ENCODE data around the gene CCDC57. TPM values are rescaled to one million over a fixed set of nuclear protein-coding genes. Genes with fewer than 3 reads are reported as not detected.

CCDC57 gene
- total RNA-seq, 2 donors from 2014 or later, result 19.4 to 58.1 TPM

DNA sequence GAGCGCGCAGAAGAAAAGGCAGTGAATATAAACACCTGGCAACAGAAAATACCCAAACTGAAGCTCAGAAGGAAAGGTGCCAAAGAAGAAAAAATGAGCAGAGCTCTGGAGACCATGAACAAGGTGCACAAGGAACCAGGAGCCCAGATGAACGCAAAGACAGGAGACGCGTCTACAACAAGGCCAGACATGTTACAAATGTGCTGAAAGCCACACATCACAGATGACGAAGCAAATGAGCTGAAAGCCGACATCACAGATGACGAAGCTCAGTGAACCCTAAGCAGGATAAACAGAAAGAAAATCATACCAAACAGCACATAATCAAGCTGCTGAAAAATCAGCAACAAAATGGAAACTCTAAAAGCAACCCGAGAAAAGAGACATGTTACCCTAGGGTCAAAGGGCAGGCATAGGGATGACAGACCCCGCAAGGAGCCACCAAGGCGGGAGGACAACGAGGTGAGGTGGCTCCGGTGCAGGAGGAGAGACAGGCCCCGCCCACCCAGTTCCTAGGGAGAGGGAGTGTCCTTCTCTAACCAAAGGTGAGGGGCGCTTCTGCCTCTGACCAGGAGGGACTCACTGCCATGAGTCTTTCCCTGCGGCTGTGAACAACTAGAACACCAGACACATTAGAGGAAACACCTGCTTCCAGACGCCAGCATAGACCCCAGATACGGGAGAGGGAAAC is 39.1 kb downstream of the CCDC57 start:
- ATAC-seq (ENCODE audit: insufficient number of reproducible peaks, low FRiP score, low read depth) (no peak), DNase-seq (ENCODE audit: low spot score) (no peak)
- Histone ChIP-seq H3K4me1 (ENCODE audit: control insufficient read depth in 1 of 2, low read depth in 2 of 2) (no peaks in the 10 kb centered on the region), H3K4me3 (no peak overlapping the region), H3K27me3 (replicated peaks; ENCODE audit: insufficient read depth) (no peaks in the 10 kb centered on the region), H3K9me3 (no peaks in the 10 kb centered on the region), H3K36me3 (peaks cover 15% of the 10 kb centered on the region), H3K27ac (no peak overlapping the region)
- TF ChIP-seq, protein P1, sequence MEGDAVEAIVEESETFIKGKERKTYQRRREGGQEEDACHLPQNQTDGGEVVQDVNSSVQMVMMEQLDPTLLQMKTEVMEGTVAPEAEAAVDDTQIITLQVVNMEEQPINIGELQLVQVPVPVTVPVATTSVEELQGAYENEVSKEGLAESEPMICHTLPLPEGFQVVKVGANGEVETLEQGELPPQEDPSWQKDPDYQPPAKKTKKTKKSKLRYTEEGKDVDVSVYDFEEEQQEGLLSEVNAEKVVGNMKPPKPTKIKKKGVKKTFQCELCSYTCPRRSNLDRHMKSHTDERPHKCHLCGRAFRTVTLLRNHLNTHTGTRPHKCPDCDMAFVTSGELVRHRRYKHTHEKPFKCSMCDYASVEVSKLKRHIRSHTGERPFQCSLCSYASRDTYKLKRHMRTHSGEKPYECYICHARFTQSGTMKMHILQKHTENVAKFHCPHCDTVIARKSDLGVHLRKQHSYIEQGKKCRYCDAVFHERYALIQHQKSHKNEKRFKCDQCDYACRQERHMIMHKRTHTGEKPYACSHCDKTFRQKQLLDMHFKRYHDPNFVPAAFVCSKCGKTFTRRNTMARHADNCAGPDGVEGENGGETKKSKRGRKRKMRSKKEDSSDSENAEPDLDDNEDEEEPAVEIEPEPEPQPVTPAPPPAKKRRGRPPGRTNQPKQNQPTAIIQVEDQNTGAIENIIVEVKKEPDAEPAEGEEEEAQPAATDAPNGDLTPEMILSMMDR (IDR thresholded peaks at IDR 0.05), result no peak

DNA sequence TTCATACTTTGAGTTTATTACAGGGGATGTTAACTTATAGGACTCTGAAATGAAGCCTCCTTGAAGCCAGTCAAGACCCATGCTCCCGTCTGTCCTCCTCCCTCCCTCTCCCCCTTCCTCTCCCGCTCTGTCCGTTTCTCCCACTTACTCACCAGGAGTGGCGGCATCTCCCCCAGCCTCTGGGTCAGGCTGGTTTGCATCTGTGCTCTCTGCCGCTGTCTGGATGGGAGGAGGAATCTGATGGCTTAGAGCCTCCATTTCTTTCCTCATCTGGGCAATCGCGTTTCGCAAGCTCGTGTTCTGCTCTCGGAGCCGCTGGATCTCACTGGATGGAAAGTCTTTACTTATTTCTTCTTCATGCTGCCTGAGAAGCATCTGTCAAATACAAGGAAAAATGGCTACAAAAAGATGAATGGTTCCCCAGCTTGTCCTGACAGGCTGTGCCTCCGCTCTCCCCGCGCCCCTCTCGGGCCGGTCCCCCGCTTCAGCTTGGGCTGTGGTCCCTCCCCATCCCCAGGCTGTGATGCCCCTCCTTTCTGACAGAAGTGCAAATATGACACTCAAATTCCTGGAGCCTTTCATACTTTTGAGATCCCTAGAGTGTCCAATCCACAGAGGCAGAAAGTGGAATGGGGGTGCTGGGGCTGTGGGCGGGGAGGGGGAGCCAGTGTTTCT is 40.0 kb downstream of the CCDC57 start:
- ATAC-seq (ENCODE audit: insufficient number of reproducible peaks, low FRiP score, low read depth) (no peak), DNase-seq (ENCODE audit: low spot score) (no peak)
- Histone ChIP-seq H3K4me3 (no peak overlapping the region), H3K27me3 (replicated peaks; ENCODE audit: insufficient read depth) (no peaks in the 10 kb centered on the region), H3K9me3 (no peaks in the 10 kb centered on the region), H3K27ac (no peak overlapping the region), H3K36me3 (peaks cover 15% of the 10 kb centered on the region), H3K4me1 (ENCODE audit: control insufficient read depth in 1 of 2, low read depth in 2 of 2) (no peaks in the 10 kb centered on the region)
- TF ChIP-seq, protein P1 (IDR thresholded peaks at IDR 0.05), result no peak

DNA sequence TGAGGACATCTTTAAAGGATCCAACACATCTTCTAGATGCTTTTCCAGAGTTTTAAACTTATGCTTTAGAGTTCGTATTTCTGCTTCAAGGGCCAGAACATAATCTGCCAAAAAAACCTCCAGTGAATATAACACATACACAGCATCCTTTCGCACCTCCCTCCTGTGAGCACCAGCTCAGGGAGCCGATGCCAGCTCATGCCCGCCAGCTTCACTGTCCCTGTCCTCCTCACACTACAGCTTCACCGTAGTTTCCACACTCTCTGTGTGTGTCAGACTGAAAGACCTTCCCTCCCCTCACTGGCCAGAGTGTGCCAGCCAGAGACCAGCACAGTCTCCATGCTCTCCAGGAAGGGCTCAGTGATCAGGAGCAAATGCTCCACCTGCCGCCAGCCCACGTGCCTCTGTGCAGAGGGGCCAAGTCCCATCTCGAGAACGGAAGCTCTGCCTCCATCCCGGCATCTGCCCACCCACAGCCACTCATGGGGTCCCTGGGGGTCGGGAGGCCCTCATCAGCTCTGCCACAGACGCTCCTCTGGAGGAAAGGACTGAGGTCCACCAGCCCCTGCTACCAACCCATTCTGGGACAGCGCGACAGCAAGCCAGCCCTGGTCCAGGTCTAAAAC is 40.8 kb downstream of the CCDC57 start:
- peaks cover 15% of the 10 kb centered on the region for H3K36me3 ChIP-seq
- TF ChIP-seq, protein P1 (IDR thresholded peaks at IDR 0.05), result no peak

DNA sequence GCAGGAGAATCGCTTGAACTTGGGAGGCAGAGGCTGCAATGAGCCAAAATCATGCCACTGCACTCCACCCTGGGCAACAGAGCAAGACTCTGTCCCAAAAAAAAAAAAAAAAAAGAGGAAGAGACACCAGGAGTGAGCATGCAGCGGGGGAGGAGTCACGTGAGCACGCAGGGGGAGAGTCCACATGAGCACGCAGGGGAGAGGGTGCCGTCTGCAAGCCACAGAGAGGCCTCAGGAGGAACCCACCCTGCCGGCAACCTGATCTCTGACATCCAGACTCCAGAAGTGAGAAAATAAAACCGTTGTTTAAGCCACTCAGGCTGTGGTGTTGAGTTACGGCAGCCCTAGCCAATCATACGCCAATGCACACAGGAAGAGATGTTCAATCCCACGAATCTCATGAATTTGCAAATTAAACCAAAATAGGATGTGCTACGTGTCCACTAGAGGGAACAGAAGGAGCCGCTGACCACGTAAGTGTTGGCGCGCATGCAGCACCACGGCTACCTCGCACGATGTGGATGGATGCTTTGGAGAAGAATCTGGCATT is 42.2 kb downstream of the CCDC57 start:
- no peak overlapping the region for H3K4me3 ChIP-seq
- no peak for DNase-seq (ENCODE audit: low spot score)
- H3K36me3 ChIP-seq, result peaks cover 15% of the 10 kb centered on the region
- H3K27ac ChIP-seq, result no peak overlapping the region
- H3K27me3 ChIP-seq (replicated peaks; ENCODE audit: insufficient read depth), result no peaks in the 10 kb centered on the region
- H3K9me3 ChIP-seq, result no peaks in the 10 kb centered on the region
- H3K4me1 ChIP-seq (ENCODE audit: control insufficient read depth in 1 of 2, low read depth in 2 of 2), result no peaks in the 10 kb centered on the region
- no peak for ATAC-seq (ENCODE audit: insufficient number of reproducible peaks, low FRiP score, low read depth)
- TF ChIP-seq, protein P1 (IDR thresholded peaks at IDR 0.05), result no peak

More for the DNA sequence above, 40.8 kb downstream of the CCDC57 start:
- H3K4me1 ChIP-seq (ENCODE audit: control insufficient read depth in 1 of 2, low read depth in 2 of 2), result no peaks in the 10 kb centered on the region
- DNase-seq (ENCODE audit: low spot score) (no peak), ATAC-seq (ENCODE audit: insufficient number of reproducible peaks, low FRiP score, low read depth) (no peak)
- no peak overlapping the region for H3K27ac ChIP-seq
- no peaks in the 10 kb centered on the region for H3K27me3 ChIP-seq (replicated peaks; ENCODE audit: insufficient read depth)
- H3K4me3 ChIP-seq, result no peak overlapping the region
- no peaks in the 10 kb centered on the region for H3K9me3 ChIP-seq

- Histone ChIP-seq H3K9me3 (no peaks in the 10 kb centered on the region), H3K4me1 (ENCODE audit: control insufficient read depth in 1 of 2, low read depth in 2 of 2) (no peaks in the 10 kb centered on the region), H3K27me3 (replicated peaks; ENCODE audit: insufficient read depth) (no peaks in the 10 kb centered on the region), H3K27ac (no peak overlapping the region), H3K36me3 (peaks cover 15% of the 10 kb centered on the region), H3K4me3 (no peak overlapping the region)
- TF ChIP-seq, protein P1 (IDR thresholded peaks at IDR 0.05), result no peak
- ATAC-seq (ENCODE audit: insufficient number of reproducible peaks, low FRiP score, low read depth) (no peak), DNase-seq (ENCODE audit: low spot score) (no peak)
Measured at GRCh38 chr17:82168568-82168967, 44.1 kb downstream of the CCDC57 start.
